ENCODE data around the gene ALOX5.

DNA sequence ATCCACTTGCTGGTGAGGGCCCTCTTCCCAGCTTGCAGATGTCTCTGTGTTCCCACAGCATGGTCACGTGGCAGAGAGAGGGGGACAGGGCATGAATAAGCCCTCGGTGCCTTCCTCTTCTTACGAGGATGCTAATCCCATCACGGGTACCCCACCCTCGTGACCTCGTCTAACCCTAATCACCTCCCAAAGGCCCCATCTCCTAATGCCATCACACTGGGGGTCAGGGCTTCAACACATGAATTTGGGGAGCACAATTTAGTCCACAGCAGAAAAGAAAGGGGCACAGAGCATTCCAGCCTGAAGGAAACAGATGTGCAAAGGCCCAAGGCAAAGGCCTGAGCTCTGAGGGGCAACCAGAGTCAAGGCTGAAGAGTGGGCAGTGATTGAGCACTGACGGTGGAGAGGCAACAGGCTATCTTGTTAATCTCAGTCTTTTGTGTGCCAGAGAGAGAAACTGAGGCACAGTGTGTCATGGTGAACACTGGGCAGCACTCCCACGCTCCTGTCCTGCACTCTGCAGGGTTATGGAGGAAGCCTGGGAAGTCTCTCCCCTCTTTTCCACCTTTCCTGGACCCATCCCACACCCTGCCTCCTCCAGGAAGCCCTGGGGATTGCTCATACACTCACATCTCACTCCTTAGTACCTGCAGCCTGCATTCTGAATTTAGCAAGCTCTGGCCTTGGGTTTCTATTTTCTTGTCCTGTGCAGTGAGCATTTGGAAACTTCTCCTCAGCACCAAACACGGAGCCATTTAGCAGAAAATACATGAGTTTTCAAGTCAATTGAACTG lies 49.0 kb downstream of the ALOX5 start:
- TF ChIP-seq POLR2AphosphoS5 (IDR thresholded peaks at IDR 0.05) (no peak), CTCF (IDR thresholded peaks at IDR 0.05) (no peak)
